MM.1S (cell line): ENCODE measurements around the gene ZNF451.

Source experiments
- DNase-seq: peaks from one replicate; pipeline ENCODE4 v3.0.0-alpha.2; 2015
- H2AFZ ChIP-seq: fragments of 300-600 bp; sonication (generic); 2 replicates; pipeline ENCODE4 v1.6.0; 2016; ENCODE audit warnings: antibody characterized with exemption, low read length
- H3F3A ChIP-seq: fragments of 300-600 bp; sonication (generic); 2 replicates; pipeline ENCODE4 v1.6.1; 2016; ENCODE audit warnings: mild to moderate bottlenecking, antibody characterized with exemption, low read length, moderate library complexity, mixed read lengths; ENCODE audit not compliant: insufficient read depth
- H3K27ac ChIP-seq: fragments of 300-600 bp; sonication (generic); 2 replicates; pipeline ENCODE4 v1.5.1; 2016; ENCODE audit warnings: mild to moderate bottlenecking, low read length
- H3K27me3 ChIP-seq: fragments of 300-600 bp; sonication (generic); replicated peaks from 2 replicates; pipeline ENCODE4 v1.6.0; 2016; ENCODE audit warnings: low read length; ENCODE audit not compliant: insufficient read depth
- H3K36me3 ChIP-seq: fragments of 300-600 bp; sonication (generic); replicated peaks from 2 replicates; pipeline ENCODE4 v1.6.1; 2016; ENCODE audit warnings: mild to moderate bottlenecking, low read length, mixed read lengths; ENCODE audit not compliant: insufficient read depth
- H3K4me1 ChIP-seq: fragments of 300-600 bp; sonication (generic); 2 replicates; pipeline ENCODE4 v1.6.1; 2016; ENCODE audit warnings: low read length, mixed read lengths
- H3K4me2 ChIP-seq: fragments of 300-600 bp; sonication (generic); 2 replicates; pipeline ENCODE4 v1.6.0; 2016; ENCODE audit warnings: low read depth, low read length
- H3K4me3 ChIP-seq: fragments of 300-600 bp; sonication (generic); 2 replicates; pipeline ENCODE4 v1.5.1; 2016; ENCODE audit warnings: low read length, mixed read lengths
- H3K79me2 ChIP-seq: fragments of 300-600 bp; sonication (generic); 2 replicates; pipeline ENCODE4 v1.6.1; 2016; ENCODE audit warnings: mixed run types, low read length, mixed read lengths
- H3K9ac ChIP-seq: fragments of 300-600 bp; sonication (generic); 2 replicates; pipeline ENCODE4 v1.6.1; 2016; ENCODE audit warnings: low read length, mixed read lengths
- H3K9me2 ChIP-seq: fragments of 300-600 bp; sonication (generic); replicated peaks from 2 replicates; pipeline ENCODE4 v1.6.1; 2016; ENCODE audit warnings: mild to moderate bottlenecking, low read length, mixed read lengths; ENCODE audit not compliant: insufficient read depth
- H3K9me3 ChIP-seq: fragments of 300-600 bp; sonication (generic); replicated peaks from 2 replicates; pipeline ENCODE4 v1.6.1; 2016; ENCODE audit warnings: mild to moderate bottlenecking, low read length, mixed read lengths; ENCODE audit not compliant: insufficient read depth
- H4K20me1 ChIP-seq: fragments of 300-600 bp; sonication (generic); 2 replicates; pipeline ENCODE4 v1.6.1; 2016; ENCODE audit warnings: mild to moderate bottlenecking, low read length, moderate library complexity, mixed read lengths; ENCODE audit not compliant: insufficient read depth
- CTCF ChIP-seq: fragments of 300-600 bp; sonication (generic); IDR thresholded peaks from 2 replicates; pipeline ENCODE4 v1.5.1; 2016; ENCODE audit warnings: antibody characterized with exemption, low read length, mixed read lengths
- EZH2 ChIP-seq: fragments of 300-600 bp; sonication (generic); optimal IDR thresholded peaks from 2 replicates; pipeline ENCODE3; 2017; ENCODE audit warnings: low read depth, mild to moderate bottlenecking, antibody characterized with exemption, low read length, mixed read lengths
- EZH2phosphoT487 ChIP-seq: fragments of 300-600 bp; sonication (generic); IDR thresholded peaks from 2 replicates; pipeline ENCODE4 v1.6.1; 2018; ENCODE audit warnings: antibody characterized with exemption, low read length

ZNF451 gene

GRCh38 chr6:57106990-57107389 lies 17.0 kb downstream of the ZNF451 start:
- Histone ChIP-seq H4K20me1 (0 out of 2 replicates have a peak, but pooled peaks cover 3% of the 10 kb centered on the region), H3K9ac (no peak overlapping the region), H3K36me3 (peaks cover 4% of the 10 kb centered on the region; the same call in 1 of the 2 replicates), H3K9me2 (no peaks in the 10 kb centered on the region), H3K4me1 (peaks cover 13% of the 10 kb centered on the region), H3K27me3 (no peaks in the 10 kb centered on the region), H3K79me2 (peaks cover 83% of the 10 kb centered on the region), H3K4me2 (no peak overlapping the region), H3K27ac (no peak overlapping the region), H3K4me3 (no peak overlapping the region), H2AFZ (no peak overlapping the region), H3K9me3 (no peaks in the 10 kb centered on the region), H3F3A (no peaks in the 10 kb centered on the region; the same call in 1 of the 2 replicates)
- no peak for TF ChIP-seq EZH2phosphoT487
- TF ChIP-seq EZH2, result no peak
- no peak for TF ChIP-seq CTCF
- no peak for DNase-seq

GRCh38 chr6:57108691-57109090 lies 18.7 kb downstream of the ZNF451 start:
- H3K4me3 ChIP-seq, result no peak overlapping the region
- no peaks in the 10 kb centered on the region for H3K9me3 ChIP-seq
- TF ChIP-seq CTCF (no peak), EZH2 (no peak), EZH2phosphoT487 (no peak)
- H4K20me1 ChIP-seq, result 0 out of 2 replicates have a peak, but pooled peaks cover 3% of the 10 kb centered on the region
- H3K9ac ChIP-seq, result no peak overlapping the region
- H3K4me2 ChIP-seq, result no peak overlapping the region; the same call in 1 of the 2 replicates
- peaks cover 13% of the 10 kb centered on the region for H3K4me1 ChIP-seq
- H3K27me3 ChIP-seq, result no peaks in the 10 kb centered on the region
- H3F3A ChIP-seq, result no peaks in the 10 kb centered on the region; the same call in 1 of the 2 replicates
- H3K9me2 ChIP-seq, result no peaks in the 10 kb centered on the region
- H2AFZ ChIP-seq, result no peak overlapping the region
- no peak for DNase-seq
- peaks cover 77% of the 10 kb centered on the region for H3K79me2 ChIP-seq
- H3K27ac ChIP-seq, result peak overlapping the region; percentile 22; the same call in 1 of the 2 replicates
- H3K36me3 ChIP-seq, result no peaks in the 10 kb centered on the region; the same call in 1 of the 2 replicates

DNA sequence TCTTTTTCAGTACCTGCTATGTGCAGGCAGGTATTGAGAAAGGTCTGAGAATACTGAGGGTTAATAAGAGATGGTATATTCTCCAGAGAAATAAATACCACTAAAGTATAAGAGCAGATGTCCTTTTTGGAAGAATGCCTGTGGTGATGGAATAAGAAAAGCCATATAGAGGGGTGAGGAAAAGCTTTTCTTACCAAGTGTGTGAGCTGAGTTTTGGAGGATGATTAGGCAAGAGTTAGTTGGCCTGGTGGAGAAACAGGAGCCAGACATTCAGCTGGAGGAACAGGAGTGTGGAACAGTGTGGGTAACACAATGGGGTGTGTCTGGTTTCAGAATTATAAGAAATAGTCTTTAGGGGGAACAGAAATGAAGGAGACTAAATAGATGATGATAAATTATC lies 19.9 kb downstream of the ZNF451 start:
- peaks cover 13% of the 10 kb centered on the region for H3K4me1 ChIP-seq
- H2AFZ ChIP-seq, result no peak overlapping the region
- no peaks in the 10 kb centered on the region; the same call in 1 of the 2 replicates for H3F3A ChIP-seq
- no peak overlapping the region for H3K27ac ChIP-seq
- no peak overlapping the region for H3K4me2 ChIP-seq
- H3K79me2 ChIP-seq, result peaks cover 67% of the 10 kb centered on the region
- H3K27me3 ChIP-seq, result no peaks in the 10 kb centered on the region
- no peak for DNase-seq
- 0 out of 2 replicates have a peak, but pooled peaks cover 3% of the 10 kb centered on the region for H4K20me1 ChIP-seq
- H3K4me3 ChIP-seq, result no peak overlapping the region
- no peaks in the 10 kb centered on the region; the same call in 1 of the 2 replicates for H3K36me3 ChIP-seq
- H3K9me3 ChIP-seq, result no peaks in the 10 kb centered on the region
- TF ChIP-seq CTCF (no peak), EZH2 (no peak), EZH2phosphoT487 (no peak)
- no peaks in the 10 kb centered on the region for H3K9me2 ChIP-seq
- no peak overlapping the region for H3K9ac ChIP-seq
